Adrenal gland (tissue), 5 donors: ENCODE measurements around the gene UBN1.

Experiments
- POLR2A ChIP-seq, 2 donors: fragments of 450-650 bp; IDR thresholded peaks; one replicate each; pipeline ENCODE4 v1.6.1; 2017; ENCODE audit warnings: antibody characterized with exemption in 2 of 2, mild to moderate bottlenecking in 2 of 2, moderate library complexity in 1 of 2
- TF ChIP-seq, protein P1 (sequence below), 6 experiments: fragments of 450-650 bp in 4 of 6; fragments of 200-600 bp in 2 of 6; sonication (generic) in 1 of 6; IDR thresholded peaks; 1 replicate in 5 of 6; 2 replicates in 1 of 6; pipeline versions ENCODE4 v1.5.1 to v1.8.0; 2016 to 2021; ENCODE audit warnings: antibody characterized with exemption in 6 of 6, mild to moderate bottlenecking in 2 of 6, moderate library complexity in 1 of 6
- donor health status: DM: no; HTN: no; CAD: no.

DNA sequence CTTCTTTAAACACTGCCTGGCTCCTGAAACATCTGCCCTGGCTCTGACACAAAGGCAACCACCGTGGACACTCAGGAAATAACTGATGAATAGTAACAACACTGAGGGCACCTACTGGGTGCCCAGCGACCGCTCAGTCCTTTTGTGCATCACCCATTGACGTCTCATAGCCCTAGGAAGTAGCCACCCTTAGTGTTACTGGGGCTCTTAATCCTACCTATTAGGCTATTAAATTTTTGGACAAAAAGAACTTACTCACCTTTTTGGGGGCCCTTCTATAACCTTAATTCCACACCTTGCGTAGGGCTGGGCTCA is 78.0 kb downstream of the UBN1 start:
- TF ChIP-seq, protein P1, sequence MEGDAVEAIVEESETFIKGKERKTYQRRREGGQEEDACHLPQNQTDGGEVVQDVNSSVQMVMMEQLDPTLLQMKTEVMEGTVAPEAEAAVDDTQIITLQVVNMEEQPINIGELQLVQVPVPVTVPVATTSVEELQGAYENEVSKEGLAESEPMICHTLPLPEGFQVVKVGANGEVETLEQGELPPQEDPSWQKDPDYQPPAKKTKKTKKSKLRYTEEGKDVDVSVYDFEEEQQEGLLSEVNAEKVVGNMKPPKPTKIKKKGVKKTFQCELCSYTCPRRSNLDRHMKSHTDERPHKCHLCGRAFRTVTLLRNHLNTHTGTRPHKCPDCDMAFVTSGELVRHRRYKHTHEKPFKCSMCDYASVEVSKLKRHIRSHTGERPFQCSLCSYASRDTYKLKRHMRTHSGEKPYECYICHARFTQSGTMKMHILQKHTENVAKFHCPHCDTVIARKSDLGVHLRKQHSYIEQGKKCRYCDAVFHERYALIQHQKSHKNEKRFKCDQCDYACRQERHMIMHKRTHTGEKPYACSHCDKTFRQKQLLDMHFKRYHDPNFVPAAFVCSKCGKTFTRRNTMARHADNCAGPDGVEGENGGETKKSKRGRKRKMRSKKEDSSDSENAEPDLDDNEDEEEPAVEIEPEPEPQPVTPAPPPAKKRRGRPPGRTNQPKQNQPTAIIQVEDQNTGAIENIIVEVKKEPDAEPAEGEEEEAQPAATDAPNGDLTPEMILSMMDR (IDR thresholded peaks at IDR 0.05): no peak
- no peak for TF ChIP-seq POLR2A (IDR thresholded peaks at IDR 0.05)
